SK-N-DZ (cell line): Measurements from ENCODE around the gene SPC24.
A peak's percentile ranks its signal among the peaks of the same experiment; 100 is the strongest.
"Not testable (repeated sequence)": the region's sequence is repeated elsewhere in the genome, so short reads cannot be mapped to it uniquely, and the experiment has no call there.

Source experiments
- DNase-seq: peaks from one replicate; pipeline ENCODE4 v3.0.0-alpha.2; 2015; ENCODE audit warnings: low spot score

Gene SPC24

GRCh38 chr19:11131471-11131870, 24.1 kb downstream of the SPC24 start:
- DNase-seq: no peak

- peak; percentile 58 for DNase-seq
Observed at GRCh38 chr19:11130824-11131455, 24.6 kb downstream of the SPC24 start.

- DNase-seq: no peak
Observed at GRCh38 chr19:11127905-11128304, 27.7 kb downstream of the SPC24 start.

- DNase-seq: peak; percentile 60
Observed at GRCh38 chr19:11125994-11126685, 29.4 kb downstream of the SPC24 start.

- DNase-seq: not testable (repeated sequence)
Observed at GRCh38 chr19:11124157-11124556, 31.4 kb downstream of the SPC24 start.

GRCh38 chr19:11123114-11123513, 32.5 kb downstream of the SPC24 start:
- DNase-seq: no peak

- not testable (repeated sequence) for DNase-seq
Observed at GRCh38 chr19:11121963-11122362, 33.6 kb downstream of the SPC24 start.

GRCh38 chr19:11116507-11116906, 39.1 kb downstream of the SPC24 start:
- no peak for DNase-seq

GRCh38 chr19:11115895-11116446, 39.6 kb downstream of the SPC24 start:
- no peak for DNase-seq

GRCh38 chr19:11115042-11115441, 40.5 kb downstream of the SPC24 start:
- DNase-seq: no peak

GRCh38 chr19:11113140-11113708, 42.4 kb downstream of the SPC24 start:
- no peak for DNase-seq

- DNase-seq: no peak
Observed at GRCh38 chr19:11111771-11112144, 43.8 kb downstream of the SPC24 start.

- no peak for DNase-seq
Observed at GRCh38 chr19:11111117-11111770, 44.3 kb downstream of the SPC24 start.

- DNase-seq: no peak
Observed at GRCh38 chr19:11108746-11109145, 46.8 kb downstream of the SPC24 start.

GRCh38 chr19:11106477-11106876, 49.1 kb downstream of the SPC24 start:
- peak; percentile 63 for DNase-seq

- DNase-seq: no peak
Observed at GRCh38 chr19:11105014-11105636, 50.5 kb downstream of the SPC24 start.

- DNase-seq: not testable (repeated sequence)
Observed at GRCh38 chr19:11103667-11104066, 51.9 kb downstream of the SPC24 start.

- no peak for DNase-seq
Observed at GRCh38 chr19:11102944-11103343, 52.6 kb downstream of the SPC24 start.

- no peak for DNase-seq
Observed at GRCh38 chr19:11101057-11101456, 54.5 kb downstream of the SPC24 start.

- DNase-seq: no peak
Observed at GRCh38 chr19:11100049-11100448, 55.5 kb downstream of the SPC24 start.

GRCh38 chr19:11098861-11099260, 56.7 kb downstream of the SPC24 start:
- DNase-seq: no peak

- DNase-seq: no peak
Observed at GRCh38 chr19:11098327-11098726, 57.3 kb downstream of the SPC24 start.
